Measurements from ENCODE around the gene BLACAT1.

DNA sequence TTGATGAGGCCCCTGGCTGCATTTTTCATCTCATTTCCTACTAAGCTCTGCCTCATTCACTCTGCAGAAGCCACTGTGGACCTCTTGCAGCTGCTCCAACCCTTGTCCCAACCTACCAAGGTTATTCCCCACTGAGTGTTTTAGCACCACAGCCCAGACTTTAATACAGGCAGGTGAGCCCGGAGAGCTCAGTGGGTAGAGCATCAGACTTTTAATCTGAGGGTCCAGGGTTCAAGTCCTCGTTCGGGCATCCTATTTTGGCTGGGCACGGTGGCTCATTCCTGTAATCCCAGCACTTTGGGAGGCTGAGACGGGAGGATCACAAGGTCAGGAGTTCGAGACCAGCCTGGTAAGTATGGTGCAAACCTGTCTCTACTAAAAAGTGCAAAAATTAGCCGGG lies 18.1 kb upstream of the BLACAT1 start:
- TF ChIP-seq, protein P1, sequence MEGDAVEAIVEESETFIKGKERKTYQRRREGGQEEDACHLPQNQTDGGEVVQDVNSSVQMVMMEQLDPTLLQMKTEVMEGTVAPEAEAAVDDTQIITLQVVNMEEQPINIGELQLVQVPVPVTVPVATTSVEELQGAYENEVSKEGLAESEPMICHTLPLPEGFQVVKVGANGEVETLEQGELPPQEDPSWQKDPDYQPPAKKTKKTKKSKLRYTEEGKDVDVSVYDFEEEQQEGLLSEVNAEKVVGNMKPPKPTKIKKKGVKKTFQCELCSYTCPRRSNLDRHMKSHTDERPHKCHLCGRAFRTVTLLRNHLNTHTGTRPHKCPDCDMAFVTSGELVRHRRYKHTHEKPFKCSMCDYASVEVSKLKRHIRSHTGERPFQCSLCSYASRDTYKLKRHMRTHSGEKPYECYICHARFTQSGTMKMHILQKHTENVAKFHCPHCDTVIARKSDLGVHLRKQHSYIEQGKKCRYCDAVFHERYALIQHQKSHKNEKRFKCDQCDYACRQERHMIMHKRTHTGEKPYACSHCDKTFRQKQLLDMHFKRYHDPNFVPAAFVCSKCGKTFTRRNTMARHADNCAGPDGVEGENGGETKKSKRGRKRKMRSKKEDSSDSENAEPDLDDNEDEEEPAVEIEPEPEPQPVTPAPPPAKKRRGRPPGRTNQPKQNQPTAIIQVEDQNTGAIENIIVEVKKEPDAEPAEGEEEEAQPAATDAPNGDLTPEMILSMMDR (conservative IDR thresholded peaks at IDR 0.05): no peak
- TF ChIP-seq EZH2 (IDR thresholded peaks at IDR 0.05; ENCODE audit: low read depth): no peak
